KMS-11 (cell line): ENCODE data around the gene ASF1B.
A peak's percentile ranks its signal among the peaks of the same experiment; 100 is the strongest.

Source experiments
- H2AFZ ChIP-seq: fragments of 200-600 bp; sonication (generic); 2 replicates; pipeline ENCODE4 v1.6.1; 2016; ENCODE audit warnings: antibody characterized with exemption, mixed run types, low read depth
- H3K27ac ChIP-seq: fragments of 200-600 bp; sonication (generic); 2 replicates; pipeline ENCODE4 v1.6.1; 2016; ENCODE audit warnings: mild to moderate bottlenecking, mixed run types
- H3K27me3 ChIP-seq: fragments of 200-600 bp; sonication (generic); 2 replicates; pipeline ENCODE4 v1.6.1; 2017; ENCODE audit warnings: mild to moderate bottlenecking, low read depth, mixed run types, moderate library complexity; ENCODE audit not compliant: insufficient read depth
- H3K36me3 ChIP-seq: fragments of 200-600 bp; sonication (generic); 2 replicates; pipeline ENCODE4 v1.6.1; 2017; ENCODE audit warnings: mild to moderate bottlenecking, mixed run types; ENCODE audit not compliant: insufficient read depth
- H3K4me1 ChIP-seq: fragments of 200-600 bp; sonication (generic); 2 replicates; pipeline ENCODE4 v1.6.1; 2016; ENCODE audit warnings: mild to moderate bottlenecking, low read depth, mixed run types; ENCODE audit not compliant: poor library complexity, severe bottlenecking
- H3K4me2 ChIP-seq: fragments of 200-600 bp; sonication (generic); 2 replicates; pipeline ENCODE4 v1.7.0; 2016; ENCODE audit warnings: mild to moderate bottlenecking, mixed run types
- H3K4me3 ChIP-seq: fragments of 200-600 bp; sonication (generic); IDR thresholded peaks from 2 replicates; pipeline ENCODE4 v1.6.1; 2017; ENCODE audit warnings: low read depth, low read length, mixed read lengths; ENCODE audit not compliant: insufficient read depth
- H3K79me2 ChIP-seq: fragments of 200-600 bp; sonication (generic); 2 replicates; pipeline ENCODE4 v1.6.1; 2016; ENCODE audit warnings: low read depth, mixed run types; ENCODE audit not compliant: insufficient read depth
- H3K9ac ChIP-seq: fragments of 200-600 bp; sonication (generic); 2 replicates; pipeline ENCODE4 v1.6.1; 2016; ENCODE audit warnings: mild to moderate bottlenecking, mixed run types
- H4K20me1 ChIP-seq: fragments of 200-600 bp; sonication (generic); 2 replicates; pipeline ENCODE4 v1.6.1; 2016; ENCODE audit warnings: mild to moderate bottlenecking, mixed run types; ENCODE audit not compliant: insufficient read depth
- CTCF ChIP-seq: fragments of 200-600 bp; sonication (generic); conservative IDR thresholded peaks from 2 replicates; pipeline ENCODE4 v1.6.1; 2017; ENCODE audit warnings: low read depth, mild to moderate bottlenecking, antibody characterized with exemption, low read length, moderate library complexity, mixed read lengths

Gene ASF1B

GRCh38 chr19:14102756-14103155 lies 33.6 kb downstream of the ASF1B start:
- peak overlapping the region; percentile 21; the same call in 1 of the 2 replicates for H2AFZ ChIP-seq
- peak overlapping the region; percentile 53 for H3K27ac ChIP-seq
- peak overlapping the region; percentile 29; the same call in 1 of the 2 replicates for H3K9ac ChIP-seq
- H3K4me1 ChIP-seq: peaks cover 57% of the 10 kb centered on the region
- TF ChIP-seq CTCF: no peak
- no peaks in the 10 kb centered on the region for H3K27me3 ChIP-seq
- H3K36me3 ChIP-seq: no peaks in the 10 kb centered on the region
- H4K20me1 ChIP-seq: no peaks in the 10 kb centered on the region
- H3K4me3 ChIP-seq: no peak overlapping the region
- peak overlapping the region; percentile 40 for H3K4me2 ChIP-seq
- H3K79me2 ChIP-seq: no peaks in the 10 kb centered on the region

GRCh38 chr19:14102102-14102696 lies 34.2 kb downstream of the ASF1B start:
- Histone ChIP-seq H3K4me2 (peak overlapping the region; percentile 40), H2AFZ (peak overlapping the region; percentile 21), H3K79me2 (no peaks in the 10 kb centered on the region), H3K4me1 (peaks cover 57% of the 10 kb centered on the region), H3K9ac (peak overlapping the region; percentile 4; the same call in 1 of the 2 replicates), H4K20me1 (no peaks in the 10 kb centered on the region), H3K27ac (peak overlapping the region; percentile 53), H3K4me3 (no peak overlapping the region), H3K36me3 (no peaks in the 10 kb centered on the region), H3K27me3 (no peaks in the 10 kb centered on the region)
- TF ChIP-seq CTCF: no peak

- TF ChIP-seq CTCF: no peak
- H4K20me1 ChIP-seq: no peaks in the 10 kb centered on the region
- H3K4me3 ChIP-seq: no peak overlapping the region
- no peaks in the 10 kb centered on the region for H3K27me3 ChIP-seq
- H3K79me2 ChIP-seq: no peaks in the 10 kb centered on the region
- H3K36me3 ChIP-seq: no peaks in the 10 kb centered on the region
- H3K4me2 ChIP-seq: no peak overlapping the region
- no peak overlapping the region for H3K9ac ChIP-seq
- H2AFZ ChIP-seq: no peak overlapping the region
- peaks cover 57% of the 10 kb centered on the region for H3K4me1 ChIP-seq
- no peak overlapping the region; the same call in 1 of the 2 replicates for H3K27ac ChIP-seq
Measured at GRCh38 chr19:14101003-14101545, 35.3 kb downstream of the ASF1B start.

- H3K27me3 ChIP-seq: no peaks in the 10 kb centered on the region
- no peak for TF ChIP-seq CTCF
- H3K4me1 ChIP-seq: peaks cover 28% of the 10 kb centered on the region
- H3K27ac ChIP-seq: no peak overlapping the region
- H3K79me2 ChIP-seq: no peaks in the 10 kb centered on the region
- H2AFZ ChIP-seq: no peak overlapping the region
- H3K4me3 ChIP-seq: no peak overlapping the region
- no peaks in the 10 kb centered on the region for H3K36me3 ChIP-seq
- no peak overlapping the region for H3K9ac ChIP-seq
- H3K4me2 ChIP-seq: no peak overlapping the region
- no peaks in the 10 kb centered on the region for H4K20me1 ChIP-seq
Measured at GRCh38 chr19:14097532-14098151, 38.7 kb downstream of the ASF1B start.
